CD4-positive, alpha-beta T cell (primary cell): ENCODE data around the gene FILIP1. TPM values are rescaled to one million over a fixed set of nuclear protein-coding genes. Genes with fewer than 3 reads are reported as not detected.

ENCODE experiments used
- ATAC-seq: fragments of 200-7000 bp; cut with Tn5 transposase; one replicate; pipeline ENCODE4 v1.10.0; 2022; ENCODE audit warnings: mild to moderate bottlenecking; ENCODE audit not compliant: poor library complexity
- CTCF ChIA-PET: fragments of 350-600 bp; sonication (Branson Sonifier 250); formaldehyde crosslinking; loops from one replicate; lab custom pipeline; 2021; ENCODE audit warnings: antibody characterized with exemption, inconsistent platforms; lab: Charles Lee
- POLR2A ChIA-PET: fragments of 350-600 bp; sonication (Branson Sonifier 250); formaldehyde crosslinking; loops from one replicate; lab custom pipeline; 2021; ENCODE audit warnings: antibody characterized with exemption, inconsistent platforms; lab: Charles Lee
- DNase-seq, 14 experiments: peaks; one replicate each; pipeline ENCODE4 v3.0.0-alpha.2; 2013 to 2020; ENCODE audit warnings: mixed read lengths in 2 of 14
- H3K27ac ChIP-seq, 2 donors: one replicate each; pipeline versions ENCODE4 v1.5.1 to v1.7.0; 2013; ENCODE audit warnings: low read length in 2 of 2, low read depth in 1 of 2, mild to moderate bottlenecking in 1 of 2
- H3K27me3 ChIP-seq, 2 experiments: 1 replicate in 1 of 2; 2 replicates in 1 of 2; pipeline versions ENCODE4 v1.6.1 to v1.7.0; 2013; ENCODE audit warnings: low read length in 2 of 2, control low read depth in 1 of 2, mild to moderate bottlenecking in 1 of 2, moderate library complexity in 1 of 2; ENCODE audit not compliant: insufficient read depth in 2 of 2, control insufficient read depth in 1 of 2
- H3K36me3 ChIP-seq: one replicate; pipeline ENCODE4 v1.6.1; 2013; ENCODE audit warnings: low read length, control low read depth; ENCODE audit not compliant: insufficient read depth
- H3K4me1 ChIP-seq: one replicate; pipeline ENCODE4 v1.6.1; 2013; ENCODE audit warnings: low read length, control low read depth; ENCODE audit not compliant: insufficient read depth
- H3K4me3 ChIP-seq: one replicate; pipeline ENCODE4 v1.5.1; 2013; ENCODE audit warnings: mild to moderate bottlenecking, low read length, moderate library complexity
- H3K9me3 ChIP-seq, 2 experiments: 1 replicate in 1 of 2; 2 replicates in 1 of 2; pipeline versions ENCODE4 v1.6.1 to v1.7.0; 2013; ENCODE audit warnings: low read length in 2 of 2, mild to moderate bottlenecking in 2 of 2, control low read depth in 1 of 2, moderate library complexity in 1 of 2; ENCODE audit not compliant: control insufficient read depth in 1 of 2, insufficient read depth in 1 of 2
- H3K27ac Mint-ChIP-seq: one replicate; pipeline ENCODE4 v1.8.0; 2020; ENCODE audit warnings: mixed read lengths
- H3K27me3 Mint-ChIP-seq: one replicate; pipeline ENCODE4 v1.8.0; 2021; ENCODE audit warnings: mixed read lengths
- H3K36me3 Mint-ChIP-seq: one replicate; pipeline ENCODE4 v1.8.0; 2021; ENCODE audit warnings: low read depth, mixed read lengths
- H3K4me1 Mint-ChIP-seq: one replicate; pipeline ENCODE4 v1.8.0; 2021; ENCODE audit warnings: low read depth, mixed read lengths
- H3K4me3 Mint-ChIP-seq: one replicate; pipeline ENCODE4 v1.8.0; 2020; ENCODE audit warnings: mild to moderate bottlenecking, mixed read lengths
- H3K9me3 Mint-ChIP-seq: one replicate; pipeline ENCODE4 v1.8.0; 2020; ENCODE audit warnings: mixed read lengths
- CTCF ChIP-seq: fragments of 200-600 bp; IDR thresholded peaks from one replicate; pipeline ENCODE4 v1.8.0; 2022; ENCODE audit warnings: antibody characterized with exemption, mild to moderate bottlenecking
- intact Hi-C, 2 experiments: fragments of 100-400 bp; cut with DNase I in 1 of 2; cut with micrococcal nuclease in 1 of 2; formaldehyde crosslinking; loops; one replicate each; pipeline versions ENCODE4 v1.15.1 to v1.9.0; 2023 to 2025; cut with DNase I, micrococcal nuclease
- total RNA-seq, 174 experiments: library from RNA in 2 of 174; stranded (reverse) in 2 of 174; gene quantifications; one replicate each; pipeline ENCODE4 v1.2.3 and lab custom pipeline; 2021 to 2026

FILIP1 gene
- total RNA-seq, 2 experiments from 2014 or later, result 0.06 TPM; not detected in 1

- Mint-ChIP-seq H3K4me1 (no peaks in the 10 kb centered on the region), H3K9me3 (no peaks in the 10 kb centered on the region), H3K27me3 (no peaks in the 10 kb centered on the region), H3K27ac (no peak overlapping the region), H3K36me3 (peaks cover 80% of the 10 kb centered on the region), H3K4me3 (no peak overlapping the region)
- DNase-seq, result no peak
- no peak overlapping the region for H3K27ac ChIP-seq
- intact Hi-C loops, result no loop called here
- H3K27me3 ChIP-seq, result no peaks in the 10 kb centered on the region
- peaks cover 61% of the 10 kb centered on the region for H3K36me3 ChIP-seq
- no peaks in the 10 kb centered on the region for H3K9me3 ChIP-seq
- no peak overlapping the region for H3K4me3 ChIP-seq
- POLR2A ChIA-PET, result interaction anchor here (0.6 to 1.5 kb wide), 2 partner anchors 14 to 1747 kb away, joined by 6 to 8 read pairs; partner anchors contain the start of gene COX7A2
- CTCF ChIA-PET, result interaction anchor here (0.8 to 1.4 kb wide), 2 partner anchors 9 to 12 kb away, joined by 3 to 5 read pairs; no protein-coding TSS in a partner anchor
- ATAC-seq, result no peak
- no peak for TF ChIP-seq CTCF
- no peaks in the 10 kb centered on the region for H3K4me1 ChIP-seq
These were observed 236.1 kb downstream of the FILIP1 start for GRCh38 chr6:75257343-75258087.

GRCh38 chr6:75250552-75250951, 243.0 kb downstream of the FILIP1 start:
- Mint-ChIP-seq H3K27me3 (peaks cover 11% of the 10 kb centered on the region), H3K9me3 (no peaks in the 10 kb centered on the region), H3K4me3 (no peak overlapping the region), H3K27ac (no peak overlapping the region), H3K36me3 (peaks cover 18% of the 10 kb centered on the region), H3K4me1 (peaks cover 3% of the 10 kb centered on the region)
- Histone ChIP-seq H3K4me3 (no peak overlapping the region), H3K4me1 (no peaks in the 10 kb centered on the region), H3K9me3 (no peaks in the 10 kb centered on the region), H3K27me3 (no peaks in the 10 kb centered on the region), H3K36me3 (peaks cover 5% of the 10 kb centered on the region), H3K27ac (no peak overlapping the region)
- no peak for ATAC-seq
- DNase-seq, result no peak
- POLR2A ChIA-PET, result interaction anchor here (1.3 kb wide), 1 partner anchor 12 kb away, joined by 3 read pairs; no protein-coding TSS in a partner anchor
- TF ChIP-seq CTCF, result no peak
- intact Hi-C loops, result no loop called here
- CTCF ChIA-PET, result no interaction called here

- ATAC-seq (no peak), DNase-seq (no peak)
- Mint-ChIP-seq H3K4me3 (no peak overlapping the region), H3K9me3 (no peaks in the 10 kb centered on the region), H3K4me1 (peaks cover 5% of the 10 kb centered on the region), H3K36me3 (peaks cover 12% of the 10 kb centered on the region), H3K27me3 (peaks cover 13% of the 10 kb centered on the region), H3K27ac (no peak overlapping the region)
- Histone ChIP-seq H3K36me3 (no peaks in the 10 kb centered on the region), H3K9me3 (no peaks in the 10 kb centered on the region), H3K4me3 (no peak overlapping the region), H3K27ac (no peak overlapping the region), H3K4me1 (no peaks in the 10 kb centered on the region), H3K27me3 (no peaks in the 10 kb centered on the region)
- POLR2A ChIA-PET, result no interaction called here
- intact Hi-C loops, result loop anchor here in 1 of 2 experiments (10.0 kb wide), 2 partner anchors 1595 to 1785 kb away; partner anchors contain the start of genes MTO1 and SLC17A5
- TF ChIP-seq CTCF, result no peak
- CTCF ChIA-PET, result no interaction called here
These were observed 243.8 kb downstream of the FILIP1 start for GRCh38 chr6:75249837-75250236.
